NCI-H146 (cell line): ENCODE measurements around the gene PIK3C2A.
"Not testable (repeated sequence)": the region's sequence is repeated elsewhere in the genome, so short reads cannot be mapped to it uniquely, and the experiment has no call there.

Experiments
- DNase-seq: peaks from one replicate; lab custom pipeline; 2025; lab: John Stamatoyannopoulos, UW

PIK3C2A gene, protein sequence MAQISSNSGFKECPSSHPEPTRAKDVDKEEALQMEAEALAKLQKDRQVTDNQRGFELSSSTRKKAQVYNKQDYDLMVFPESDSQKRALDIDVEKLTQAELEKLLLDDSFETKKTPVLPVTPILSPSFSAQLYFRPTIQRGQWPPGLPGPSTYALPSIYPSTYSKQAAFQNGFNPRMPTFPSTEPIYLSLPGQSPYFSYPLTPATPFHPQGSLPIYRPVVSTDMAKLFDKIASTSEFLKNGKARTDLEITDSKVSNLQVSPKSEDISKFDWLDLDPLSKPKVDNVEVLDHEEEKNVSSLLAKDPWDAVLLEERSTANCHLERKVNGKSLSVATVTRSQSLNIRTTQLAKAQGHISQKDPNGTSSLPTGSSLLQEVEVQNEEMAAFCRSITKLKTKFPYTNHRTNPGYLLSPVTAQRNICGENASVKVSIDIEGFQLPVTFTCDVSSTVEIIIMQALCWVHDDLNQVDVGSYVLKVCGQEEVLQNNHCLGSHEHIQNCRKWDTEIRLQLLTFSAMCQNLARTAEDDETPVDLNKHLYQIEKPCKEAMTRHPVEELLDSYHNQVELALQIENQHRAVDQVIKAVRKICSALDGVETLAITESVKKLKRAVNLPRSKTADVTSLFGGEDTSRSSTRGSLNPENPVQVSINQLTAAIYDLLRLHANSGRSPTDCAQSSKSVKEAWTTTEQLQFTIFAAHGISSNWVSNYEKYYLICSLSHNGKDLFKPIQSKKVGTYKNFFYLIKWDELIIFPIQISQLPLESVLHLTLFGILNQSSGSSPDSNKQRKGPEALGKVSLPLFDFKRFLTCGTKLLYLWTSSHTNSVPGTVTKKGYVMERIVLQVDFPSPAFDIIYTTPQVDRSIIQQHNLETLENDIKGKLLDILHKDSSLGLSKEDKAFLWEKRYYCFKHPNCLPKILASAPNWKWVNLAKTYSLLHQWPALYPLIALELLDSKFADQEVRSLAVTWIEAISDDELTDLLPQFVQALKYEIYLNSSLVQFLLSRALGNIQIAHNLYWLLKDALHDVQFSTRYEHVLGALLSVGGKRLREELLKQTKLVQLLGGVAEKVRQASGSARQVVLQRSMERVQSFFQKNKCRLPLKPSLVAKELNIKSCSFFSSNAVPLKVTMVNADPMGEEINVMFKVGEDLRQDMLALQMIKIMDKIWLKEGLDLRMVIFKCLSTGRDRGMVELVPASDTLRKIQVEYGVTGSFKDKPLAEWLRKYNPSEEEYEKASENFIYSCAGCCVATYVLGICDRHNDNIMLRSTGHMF (N-terminal part only)

DNA sequence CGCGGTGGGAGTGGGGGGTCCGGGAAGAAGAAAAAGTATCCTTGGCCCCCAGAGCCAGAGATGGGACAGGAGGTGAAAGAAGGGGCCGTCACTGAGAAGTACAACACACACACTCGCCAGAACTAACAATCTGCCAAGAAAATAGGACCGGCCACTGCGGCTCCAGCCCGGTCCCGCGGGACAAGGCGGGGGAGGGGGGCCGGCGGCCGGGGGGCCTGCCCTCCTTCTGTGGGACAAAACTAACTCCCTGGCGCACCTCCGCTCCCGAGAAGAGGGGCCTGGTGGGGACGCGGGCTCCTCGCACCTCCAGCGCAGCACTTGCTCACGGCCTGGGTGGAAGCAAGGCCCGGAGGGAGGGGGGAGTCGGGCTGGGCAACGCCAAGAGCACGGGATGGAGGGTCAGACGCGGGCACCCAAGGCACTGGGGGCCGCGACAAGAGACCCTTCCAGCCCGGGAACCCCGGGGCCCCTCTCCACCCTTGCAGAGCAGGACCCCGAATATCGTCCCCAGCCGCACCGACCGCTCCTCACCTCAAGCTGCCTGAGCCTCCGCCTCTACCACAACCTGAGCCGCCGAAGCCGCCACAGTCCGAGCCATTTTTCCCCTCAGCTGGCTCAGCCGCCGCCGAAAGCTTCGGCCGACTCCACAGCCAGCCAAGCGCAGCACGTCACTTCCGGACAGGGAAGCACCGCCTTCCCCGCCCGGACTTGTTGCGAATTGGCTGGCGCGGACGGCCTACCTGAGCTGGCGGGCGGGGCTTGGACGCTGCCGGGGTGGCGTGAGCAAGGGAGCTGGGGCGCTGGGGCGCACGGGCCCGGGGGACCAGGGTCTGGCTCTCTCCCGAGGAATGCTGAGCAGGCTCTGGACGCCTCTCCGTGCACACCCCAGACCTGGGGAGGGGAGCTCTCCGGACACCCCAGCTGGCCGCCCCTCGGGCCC lies at the start of gene PIK3C2A:
Gene PIK3C2A, minus strand, starts transcription at position 670 of the 940 bp plus-strand sequence. CDS start 38,245 bp downstream, outside the sequence.
- DNase-seq = peak; percentile 97

DNA sequence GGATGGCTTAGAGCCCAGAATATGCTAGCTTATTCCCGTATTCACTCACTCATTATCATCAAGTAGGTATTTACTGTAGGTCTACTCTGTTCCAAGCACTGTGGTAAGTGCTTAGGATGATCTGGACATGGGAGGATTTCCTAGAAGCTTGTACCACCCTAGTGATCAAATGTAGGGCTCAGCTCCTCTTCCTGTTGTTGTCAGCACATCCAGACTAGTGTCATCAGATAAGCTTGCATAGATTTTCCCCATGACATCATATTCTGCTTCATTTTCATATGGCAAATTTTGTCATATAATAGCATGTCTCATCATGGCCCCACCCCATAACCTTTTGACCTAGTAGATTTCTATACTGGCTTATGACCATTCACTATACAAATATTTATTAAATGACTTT lies 49.4 kb upstream of the PIK3C2A start:
- no peak for DNase-seq

DNA sequence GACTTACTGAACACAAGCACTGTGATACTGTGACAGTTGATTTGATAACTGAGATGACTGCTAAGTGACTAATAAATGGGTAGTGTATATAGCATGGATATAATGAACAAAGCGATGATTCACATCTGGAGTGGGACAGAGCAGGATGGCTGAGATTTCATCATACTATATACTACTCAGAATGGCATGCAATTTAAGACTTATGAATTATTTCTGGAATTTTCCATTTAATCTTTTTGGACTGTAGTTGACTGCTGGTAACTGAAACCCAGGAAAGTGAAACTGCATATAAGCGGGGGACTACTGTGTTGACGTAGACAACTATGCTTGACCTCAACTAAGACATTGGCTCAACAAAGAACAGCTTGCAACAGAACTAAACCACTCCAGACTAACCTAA lies 48.7 kb upstream of the PIK3C2A start:
- DNase-seq = no peak

DNA sequence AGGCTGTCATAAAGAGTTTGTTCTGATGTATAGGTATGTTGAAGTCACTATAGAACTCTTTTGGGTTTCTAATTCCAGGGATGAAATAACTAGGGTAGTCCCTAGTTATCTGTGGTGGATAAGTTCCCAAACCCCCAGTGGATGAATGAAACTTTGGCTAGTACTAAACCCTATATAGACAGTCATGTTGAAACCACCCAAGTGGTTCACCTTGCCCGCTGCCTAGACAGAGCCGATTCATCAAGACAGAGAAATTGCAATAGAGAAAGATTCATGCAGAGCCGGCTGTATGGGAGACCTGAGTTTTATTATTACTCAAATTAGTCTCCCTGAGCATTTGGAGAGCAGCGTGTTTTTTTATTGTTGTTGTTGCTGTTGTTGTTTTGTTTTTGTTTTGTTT lies 44.9 kb upstream of the PIK3C2A start:
- DNase-seq = no peak

DNA sequence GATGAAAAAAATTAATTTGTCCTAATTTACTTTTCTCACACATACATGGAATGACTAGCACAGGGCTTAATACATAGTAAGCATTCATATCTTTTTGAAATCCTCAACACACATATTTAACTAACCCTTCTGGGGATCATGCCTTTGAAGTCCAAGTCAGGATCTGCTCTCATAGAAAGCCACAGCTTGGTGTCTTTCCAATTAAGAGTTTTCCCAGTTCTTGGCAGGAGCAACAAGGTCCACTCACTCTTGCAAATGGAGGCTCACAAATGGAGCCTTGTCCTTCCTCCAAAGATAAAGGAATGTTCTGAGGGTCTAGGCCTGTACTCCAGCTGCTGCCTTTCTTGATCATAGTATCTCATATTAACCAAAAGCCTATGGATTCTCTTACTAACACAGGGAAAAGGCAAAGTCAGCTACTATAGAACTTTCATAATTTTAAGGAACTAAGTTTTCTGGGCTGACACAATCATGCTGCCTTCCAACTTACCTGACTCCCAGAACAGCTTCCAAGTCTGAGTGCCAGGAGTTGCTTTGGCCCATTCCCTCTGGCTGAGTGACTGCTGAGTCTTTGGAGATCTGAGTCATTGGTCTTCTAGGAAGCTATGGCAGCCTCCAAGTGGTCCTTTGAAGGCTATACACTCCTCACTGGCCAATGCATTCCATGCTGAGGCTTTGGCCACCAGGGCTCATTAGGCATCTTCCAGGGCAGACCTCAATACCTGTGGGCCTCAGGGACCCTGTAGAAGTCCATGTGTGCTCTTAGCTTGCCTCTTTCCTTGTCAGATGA lies 43.0 kb upstream of the PIK3C2A start:
- no peak for DNase-seq

DNA sequence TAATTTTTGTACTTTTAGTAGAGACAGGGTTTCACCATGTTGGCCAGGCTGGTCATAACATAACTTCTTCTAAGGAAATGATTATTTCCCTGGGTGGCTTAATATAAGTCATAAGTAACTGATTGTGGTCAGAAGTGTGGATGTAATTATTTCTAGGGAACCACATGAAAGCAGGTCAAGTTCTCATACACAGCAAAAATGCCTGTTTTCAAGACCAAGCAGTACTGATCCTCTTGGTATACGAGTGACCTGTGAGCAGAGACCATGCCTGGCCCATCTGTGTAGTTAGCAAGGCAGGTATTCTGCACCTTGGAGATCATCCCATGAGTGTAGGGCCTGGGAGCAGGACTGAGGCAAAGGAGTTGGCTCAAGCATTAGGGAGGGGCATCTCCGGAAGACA lies 36.3 kb upstream of the PIK3C2A start:
- no peak for DNase-seq

DNA sequence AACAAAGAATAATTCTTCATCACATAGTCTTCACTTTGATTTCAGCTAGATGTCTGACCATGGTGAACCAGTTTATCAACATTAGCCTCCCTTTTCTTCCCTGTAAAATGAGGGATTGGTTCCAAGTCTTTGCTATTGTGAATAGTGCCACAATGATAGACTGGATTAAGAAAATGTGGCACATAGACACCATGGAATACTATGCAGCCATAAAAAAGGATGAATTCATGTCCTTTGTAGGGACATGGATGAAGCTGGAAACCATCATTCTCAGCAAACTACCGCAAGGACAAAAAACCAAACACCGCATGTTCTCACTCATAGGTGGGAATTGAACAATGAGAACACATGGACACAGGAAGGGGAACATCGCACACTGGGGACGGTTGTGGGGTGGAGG lies 35.2 kb upstream of the PIK3C2A start:
- not testable (repeated sequence) for DNase-seq

DNA sequence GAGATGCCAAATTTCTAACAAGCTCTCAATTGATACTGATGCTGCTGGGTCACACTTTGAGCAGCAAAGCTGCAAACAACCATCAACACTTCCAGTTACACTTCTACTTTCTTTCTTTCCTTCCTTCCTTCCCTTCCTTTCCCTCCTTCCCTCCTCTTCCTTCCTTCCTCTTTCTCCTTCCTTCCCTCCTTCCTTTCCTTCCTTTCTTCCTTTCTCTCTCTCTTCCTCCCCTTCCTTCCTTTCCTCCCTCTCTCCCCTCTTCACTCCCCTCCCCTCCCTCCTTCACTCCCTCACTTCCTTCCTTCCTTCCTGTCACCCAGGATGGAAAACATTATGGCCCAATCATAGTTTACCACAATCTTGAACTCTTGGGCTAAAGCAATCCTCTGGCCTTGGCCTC lies 33.0 kb upstream of the PIK3C2A start:
- no peak for DNase-seq

DNA sequence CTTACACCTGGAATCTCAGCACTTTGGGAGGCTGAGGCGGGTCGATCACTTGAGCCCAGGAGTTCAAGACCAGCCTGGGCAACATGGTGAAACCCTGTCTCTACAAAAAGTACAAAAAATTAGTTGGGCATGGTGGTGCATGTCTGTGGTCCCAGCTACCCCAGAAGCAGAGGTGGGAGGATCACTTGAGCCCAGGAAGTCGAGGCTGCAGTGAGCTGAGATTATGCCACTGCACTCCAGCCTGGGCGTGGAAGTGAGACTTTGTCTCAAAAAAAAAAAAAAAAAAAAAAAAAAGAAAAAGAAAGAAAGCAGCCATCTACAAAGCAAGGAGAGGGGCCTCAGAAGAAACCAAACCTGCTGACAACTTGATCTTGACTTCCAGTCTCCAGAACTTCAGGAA lies 32.1 kb upstream of the PIK3C2A start:
- not testable (repeated sequence) for DNase-seq

DNA sequence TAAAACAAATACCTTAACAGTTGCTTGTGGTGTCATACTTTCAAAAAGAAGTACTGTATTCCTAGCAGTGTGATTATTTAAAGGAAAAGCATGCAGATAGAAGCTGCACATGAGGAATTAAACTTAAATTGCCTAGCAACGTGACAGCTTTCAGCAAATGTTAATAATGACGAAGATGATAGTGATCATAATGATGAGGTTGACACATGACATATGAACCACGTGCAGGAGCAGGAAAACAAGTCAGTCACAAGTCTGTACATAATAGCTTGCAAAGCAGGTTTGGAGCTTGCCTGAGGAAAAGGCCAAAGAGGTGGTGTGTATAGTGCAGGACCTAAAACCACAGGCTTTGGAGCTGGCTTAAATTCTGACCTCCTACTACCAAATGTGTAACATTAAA lies 30.6 kb upstream of the PIK3C2A start:
- DNase-seq = peak; percentile 1

DNA sequence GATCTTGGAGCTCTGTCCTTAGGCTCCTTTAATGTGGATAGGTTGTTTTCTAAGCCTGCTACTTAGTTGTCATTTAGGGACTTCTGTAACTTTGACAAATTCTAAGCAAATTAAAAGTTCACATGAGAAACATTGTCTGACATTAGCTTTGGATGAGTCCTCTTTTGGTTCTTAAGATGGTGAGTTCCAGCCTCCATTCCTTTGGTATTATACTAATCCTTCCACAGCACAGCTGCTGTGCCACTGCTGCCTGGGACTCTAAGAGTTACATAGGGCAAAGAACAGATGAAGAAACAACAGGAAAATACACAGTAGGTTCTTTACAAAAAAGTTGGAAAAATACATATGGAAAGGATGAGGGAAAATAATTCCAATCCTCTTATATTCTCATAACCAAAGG lies 25.3 kb upstream of the PIK3C2A start:
- DNase-seq = no peak

DNA sequence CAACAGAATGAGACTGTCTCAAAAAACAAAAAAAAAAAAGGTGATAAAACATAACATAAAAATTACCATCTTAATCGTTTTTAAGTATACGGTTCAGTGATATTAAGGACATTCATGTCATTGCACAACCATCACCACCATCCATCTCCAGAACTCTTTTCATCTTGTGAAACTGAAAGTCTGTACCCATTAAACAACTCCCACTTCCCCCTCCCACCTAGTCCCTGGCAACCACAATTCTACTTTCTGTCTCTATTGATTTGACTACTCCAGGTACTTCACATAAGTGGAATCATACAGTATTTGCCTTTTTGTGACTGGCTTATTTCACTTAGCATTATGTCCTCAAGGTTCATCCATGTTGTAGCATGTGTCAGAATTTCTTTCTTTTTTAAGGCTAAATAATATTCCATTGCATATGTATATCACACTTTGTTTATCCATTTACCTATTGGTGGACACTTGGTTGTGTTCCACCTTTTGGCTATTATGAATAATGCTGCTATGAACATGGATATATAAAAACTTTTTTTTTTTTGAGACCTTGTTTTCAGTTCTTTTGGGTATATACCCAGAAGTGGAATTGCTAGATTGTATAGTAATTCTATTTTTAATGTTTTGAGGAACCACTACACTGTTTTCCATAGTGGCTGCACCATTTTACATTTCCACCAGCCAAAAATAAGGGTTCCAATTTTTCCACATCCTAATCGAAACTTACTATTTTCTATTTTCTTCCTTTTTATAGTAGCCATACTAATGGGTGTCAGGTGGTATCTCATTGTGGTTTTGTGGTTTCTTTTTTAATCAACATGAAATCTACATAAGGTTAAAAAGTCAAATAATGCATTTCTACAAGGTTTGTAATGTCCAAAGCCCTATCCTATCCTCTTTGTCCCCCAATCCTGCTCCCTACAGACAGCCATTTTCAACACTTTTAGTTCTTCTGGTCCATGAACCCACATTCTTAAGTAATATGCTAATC lies 23.4 kb upstream of the PIK3C2A start:
- DNase-seq = no peak

DNA sequence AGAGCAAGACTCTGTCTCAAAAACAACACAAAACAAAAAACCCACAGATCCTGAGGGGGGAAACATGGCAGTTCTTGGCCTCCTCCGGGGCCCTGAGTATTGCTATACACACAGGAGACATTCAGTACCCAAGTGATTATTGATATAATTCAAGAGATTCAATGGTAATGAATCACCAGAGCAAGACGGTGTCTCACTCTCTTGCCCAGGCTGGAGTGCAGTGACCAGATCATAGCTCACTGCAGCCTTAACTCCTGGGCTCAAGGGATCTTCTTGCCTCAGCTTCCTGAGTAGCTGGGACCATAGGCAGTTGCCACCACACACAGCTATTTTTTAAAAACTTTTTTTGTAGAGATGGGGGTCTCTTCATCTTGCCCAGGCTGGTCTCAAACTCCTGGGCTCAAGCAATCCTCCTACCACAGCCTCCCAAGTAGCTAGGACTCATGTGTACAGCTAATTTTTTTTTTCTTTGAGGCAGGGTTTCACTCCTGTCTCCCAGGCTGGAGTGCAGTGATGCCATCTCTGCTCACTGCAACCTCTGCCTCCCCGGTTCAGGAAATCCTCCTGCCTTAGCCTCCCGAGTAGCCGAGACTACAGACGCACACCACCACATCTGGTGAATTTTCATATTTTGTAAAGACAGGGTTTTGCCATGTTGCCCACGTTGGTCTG lies 21.8 kb upstream of the PIK3C2A start:
- DNase-seq = no peak

DNA sequence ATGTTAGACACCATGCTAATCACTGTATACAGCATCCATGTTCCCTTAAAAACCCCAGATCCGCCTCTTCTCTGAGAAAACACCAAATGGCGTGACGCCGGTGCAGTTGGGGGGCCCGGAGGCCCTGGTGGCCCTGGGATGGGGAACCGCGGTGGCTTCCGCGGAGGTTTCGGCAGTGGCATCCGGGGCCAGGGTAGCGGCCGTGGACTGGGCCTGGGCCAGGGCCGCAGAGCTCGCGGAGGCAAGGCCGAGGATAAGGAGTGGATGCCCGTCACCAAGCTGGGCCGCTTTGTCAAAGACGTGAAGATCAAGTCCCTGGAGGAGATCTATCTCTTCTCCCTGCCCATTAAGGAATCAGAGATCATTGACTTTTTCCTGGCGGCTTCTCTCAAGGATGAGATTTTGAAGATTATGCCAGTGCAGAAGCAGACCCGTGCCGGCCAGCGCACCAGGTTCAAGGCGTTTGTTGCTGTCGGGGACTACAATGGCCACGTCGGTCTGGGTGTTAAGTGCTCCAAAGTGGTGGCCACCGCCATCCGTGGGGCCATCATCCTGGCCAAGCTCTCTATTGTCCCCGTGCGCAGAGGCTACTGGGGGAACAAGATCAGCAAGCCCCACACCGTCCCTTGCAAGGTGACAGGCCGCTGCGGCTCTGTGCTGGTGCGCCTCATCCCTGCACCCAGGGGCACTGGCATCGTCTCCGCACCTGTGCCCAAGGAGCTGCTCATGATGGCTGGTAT lies 20.6 kb upstream of the PIK3C2A start:
- not testable (repeated sequence) for DNase-seq

DNA sequence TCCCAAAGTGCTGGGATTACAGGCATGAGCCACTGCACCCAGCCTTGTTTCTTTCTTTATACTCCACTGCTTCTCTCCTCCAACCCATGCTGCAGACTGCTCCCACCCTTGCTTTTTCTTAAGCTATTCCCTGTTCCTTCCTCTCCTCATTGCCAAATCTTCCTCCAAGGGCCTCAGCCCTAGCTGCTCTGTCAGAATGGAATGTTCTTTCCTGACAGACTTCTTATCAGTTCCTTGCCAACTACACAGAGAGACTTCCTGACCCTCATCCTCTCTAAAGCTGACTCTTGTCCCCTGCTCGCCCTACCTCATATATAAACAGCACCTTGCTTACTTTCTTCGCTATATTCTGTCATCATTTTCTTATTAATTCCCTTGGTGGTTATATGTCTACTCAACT lies 16.9 kb upstream of the PIK3C2A start:
- no peak for DNase-seq

DNA sequence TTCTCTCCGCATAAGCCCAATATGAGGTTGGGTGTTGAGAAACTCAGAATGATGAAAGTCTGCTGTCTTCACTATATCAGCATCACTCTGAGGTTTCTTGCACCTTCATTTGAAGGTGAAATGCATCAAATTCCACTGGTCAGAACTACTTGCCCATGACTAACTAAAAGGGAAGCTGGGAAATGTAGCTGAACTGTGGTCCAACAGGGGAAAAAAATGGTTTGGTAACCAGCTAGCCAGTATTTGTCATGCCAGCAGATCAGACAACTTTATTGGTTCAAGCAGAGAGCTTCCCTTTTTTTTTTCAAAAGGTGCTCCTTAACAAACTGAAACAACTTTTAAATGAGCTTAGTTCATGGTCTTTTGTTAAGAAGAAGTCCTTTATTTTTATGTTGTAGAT lies 14.2 kb upstream of the PIK3C2A start:
- no peak for DNase-seq

DNA sequence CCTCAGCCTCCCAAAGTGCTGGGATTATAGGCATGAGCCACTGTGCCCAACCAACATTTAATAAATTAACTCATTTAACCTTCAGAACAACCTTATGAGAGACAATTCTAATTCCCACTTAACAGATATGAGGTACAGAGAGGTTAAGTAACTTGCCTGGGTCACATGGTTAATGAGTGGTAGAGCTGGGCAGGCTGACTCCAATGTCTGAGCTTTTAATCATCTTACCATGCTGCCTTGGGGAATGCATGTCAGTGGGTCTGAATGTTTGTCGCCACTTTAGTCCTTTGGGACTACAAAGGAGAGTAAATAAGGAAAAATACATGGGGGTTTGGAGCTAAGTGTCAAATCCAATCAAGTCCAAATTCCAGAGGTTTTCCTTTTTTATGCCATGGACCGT lies 11.2 kb upstream of the PIK3C2A start:
- DNase-seq = no peak

DNA sequence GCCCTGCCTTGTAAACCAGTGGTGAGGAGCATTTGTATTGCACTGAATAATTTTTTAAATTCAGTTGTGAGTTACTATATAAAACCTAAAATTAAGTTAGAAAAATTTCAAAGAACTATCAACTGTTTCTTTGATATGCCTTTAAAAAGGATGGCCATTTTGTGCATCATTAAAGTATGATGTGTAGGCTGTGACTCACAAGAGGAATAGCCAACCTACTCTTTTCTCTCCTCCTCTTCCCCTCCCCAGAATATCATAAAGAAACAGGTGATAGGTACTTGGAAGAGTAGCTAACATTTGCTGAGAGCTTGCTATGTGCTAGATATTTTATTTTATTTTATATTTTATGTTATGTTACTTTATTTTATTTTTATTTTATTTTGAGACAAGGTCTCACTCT lies 10.6 kb upstream of the PIK3C2A start:
- no peak for DNase-seq
